ENCODE results near the gene KIAA0586. TPM values are rescaled to one million over a fixed set of nuclear protein-coding genes. Genes with fewer than 3 reads are reported as not detected.

The KIAA0586 gene
- total RNA-seq, result 10 to 100 TPM; 32.0 to 38.4 TPM

DNA sequence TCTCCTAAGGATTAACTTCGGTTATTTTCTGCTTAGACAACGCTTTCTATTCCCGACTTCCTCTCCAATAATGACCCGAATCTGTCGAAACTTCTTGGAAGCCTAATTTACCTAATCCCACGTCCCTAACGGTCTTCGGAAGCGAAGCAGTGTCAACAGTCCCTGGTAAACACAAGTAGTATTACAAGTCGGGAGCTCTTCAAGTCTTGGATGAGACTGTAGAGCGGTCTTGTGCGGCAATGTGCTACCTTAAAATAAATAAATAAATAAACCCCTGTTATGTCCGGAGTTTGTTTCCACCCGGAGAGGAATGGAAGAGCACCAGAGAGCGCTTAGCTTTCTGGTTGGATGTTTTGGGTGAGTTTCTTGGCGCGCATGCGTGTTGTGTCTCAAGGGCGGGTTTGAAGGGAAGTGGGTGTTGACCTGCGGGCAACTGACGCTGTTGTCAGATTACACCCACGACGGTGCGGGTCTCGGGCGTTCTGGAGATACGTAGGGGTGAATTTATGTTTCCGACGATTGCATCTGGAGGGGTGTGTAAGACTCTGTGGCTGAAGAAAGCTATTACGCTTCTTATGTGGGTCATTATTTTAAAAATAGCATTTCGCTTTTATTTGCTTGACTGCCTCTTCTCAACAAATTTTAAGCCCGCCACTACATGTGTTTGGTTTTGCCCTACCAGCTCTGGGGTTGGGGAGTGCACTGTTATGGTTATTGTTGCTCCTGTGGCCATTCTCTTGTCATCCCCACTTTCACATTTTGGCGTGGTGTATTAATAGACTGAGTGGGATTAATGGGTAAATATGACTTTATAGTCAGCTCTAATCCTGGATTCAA is at the start of gene KIAA0586, which contains the start of gene TIMM9:
KIAA0586 (plus strand) TSS at position 439 of the 837 bp plus-strand sequence. CDS start 546 bp downstream, outside the sequence.
TIMM9 (minus strand) TSS at position 251 of the 837 bp plus-strand sequence. CDS start 15,586 bp downstream, outside the sequence.
- Mint-ChIP-seq H3K27ac (peak within 1 kb of the TSS; percentile 99), H3K36me3 (ENCODE audit: low read depth) (peaks cover 22% of the 10 kb centered on the region), H3K4me3 (peak within 1 kb of the TSS; percentile 97), H3K4me1 (peaks cover 45% of the 10 kb centered on the region), H3K27me3 (no peaks in the 10 kb centered on the region), H3K9me3 (ENCODE audit: low read depth) (no peaks in the 10 kb centered on the region)
- ATAC-seq, result peak; percentile 77
- DNase-seq, result peak; percentile 98
- ChIA-PET CTCF (interaction anchor here (0.6 to 2.2 kb wide), 5 partner anchors 10 to 188 kb away, joined by 3 to 10 read pairs (median 4); partner anchors contain the start of genes ARID4A and TOMM20L), POLR2A (interaction anchor here (0.5 to 2.3 kb wide), 6 partner anchors 129 to 1057 kb away, joined by 3 to 26 read pairs (median 4); partner anchors contain the start of genes ARID4A, JKAMP, L3HYPDH and PSMA3)
- intact Hi-C loops (cut with DNase I, micrococcal nuclease), result loop anchor here (1.0 to 10.0 kb wide), 12 partner anchors 31 to 1821 kb away; partner anchors contain the start of genes ARID4A (in 2 of the 2), DAAM1 (in 2 of the 2), PSMA3 (in 2 of the 2) and ACTR10 (in 1 of the 2)

DNA sequence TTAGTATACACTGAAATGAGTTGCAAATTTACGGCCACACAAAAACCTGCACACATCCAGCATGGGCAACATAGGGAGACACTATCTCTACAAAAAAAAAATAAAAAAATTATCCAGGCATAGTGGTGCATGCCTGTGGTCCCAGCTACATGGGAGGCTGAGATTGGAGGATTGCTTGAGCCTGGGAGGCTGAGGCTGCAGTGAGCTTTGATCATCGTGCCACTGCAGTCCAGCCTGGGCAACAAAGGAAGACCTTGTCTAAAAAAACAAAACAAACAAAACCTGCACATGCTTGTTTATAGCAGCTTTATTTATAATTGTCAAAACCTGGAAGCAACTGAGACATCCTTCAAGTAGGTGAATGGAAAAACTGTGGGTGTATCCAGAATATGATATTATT is 36.7 kb upstream of the KIAA0586 start:
- POLR2A ChIA-PET, result no interaction called here
- Mint-ChIP-seq H3K4me3 (no peak overlapping the region), H3K27ac (no peak overlapping the region), H3K27me3 (no peaks in the 10 kb centered on the region), H3K9me3 (ENCODE audit: low read depth) (peaks cover 1% of the 10 kb centered on the region), H3K4me1 (peaks cover 8% of the 10 kb centered on the region), H3K36me3 (ENCODE audit: low read depth) (no peaks in the 10 kb centered on the region)
- no peak for DNase-seq
- ATAC-seq, result no peak
- intact Hi-C loops (cut with DNase I, micrococcal nuclease), result no loop called here
- CTCF ChIA-PET, result no interaction called here

DNA sequence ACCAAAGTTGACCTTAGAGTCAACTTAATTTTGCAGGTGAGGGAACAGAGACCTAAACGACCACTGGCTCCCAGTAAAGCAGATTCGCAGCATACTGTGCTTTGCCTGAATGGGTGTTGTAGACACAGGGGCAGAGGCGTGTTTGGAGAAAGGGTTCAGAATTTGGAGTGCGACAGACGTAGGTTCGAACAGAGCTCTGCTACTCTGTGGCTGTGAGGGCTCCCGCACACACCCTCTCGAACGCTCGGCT is 32.0 kb upstream of the KIAA0586 start:
- no peak for ATAC-seq
- Mint-ChIP-seq H3K9me3 (ENCODE audit: low read depth) (no peaks in the 10 kb centered on the region), H3K4me3 (peak overlapping the region; percentile 60), H3K27me3 (no peaks in the 10 kb centered on the region), H3K27ac (peak overlapping the region; percentile 70), H3K4me1 (peaks cover 14% of the 10 kb centered on the region), H3K36me3 (ENCODE audit: low read depth) (peaks cover 11% of the 10 kb centered on the region)
- ChIA-PET POLR2A (no interaction called here), CTCF (interaction anchor here (0.6 to 2.7 kb wide), 13 partner anchors 11 to 287 kb away, joined by 3 to 12 read pairs (median 5); partner anchors contain the start of genes ARID4A, KIAA0586, PSMA3 and TIMM9)
- no peak for DNase-seq
- intact Hi-C loops (cut with DNase I, micrococcal nuclease), result loop anchor here (1.0 kb wide), 1 partner anchor 287 kb away; no protein-coding TSS in a partner anchor

DNA sequence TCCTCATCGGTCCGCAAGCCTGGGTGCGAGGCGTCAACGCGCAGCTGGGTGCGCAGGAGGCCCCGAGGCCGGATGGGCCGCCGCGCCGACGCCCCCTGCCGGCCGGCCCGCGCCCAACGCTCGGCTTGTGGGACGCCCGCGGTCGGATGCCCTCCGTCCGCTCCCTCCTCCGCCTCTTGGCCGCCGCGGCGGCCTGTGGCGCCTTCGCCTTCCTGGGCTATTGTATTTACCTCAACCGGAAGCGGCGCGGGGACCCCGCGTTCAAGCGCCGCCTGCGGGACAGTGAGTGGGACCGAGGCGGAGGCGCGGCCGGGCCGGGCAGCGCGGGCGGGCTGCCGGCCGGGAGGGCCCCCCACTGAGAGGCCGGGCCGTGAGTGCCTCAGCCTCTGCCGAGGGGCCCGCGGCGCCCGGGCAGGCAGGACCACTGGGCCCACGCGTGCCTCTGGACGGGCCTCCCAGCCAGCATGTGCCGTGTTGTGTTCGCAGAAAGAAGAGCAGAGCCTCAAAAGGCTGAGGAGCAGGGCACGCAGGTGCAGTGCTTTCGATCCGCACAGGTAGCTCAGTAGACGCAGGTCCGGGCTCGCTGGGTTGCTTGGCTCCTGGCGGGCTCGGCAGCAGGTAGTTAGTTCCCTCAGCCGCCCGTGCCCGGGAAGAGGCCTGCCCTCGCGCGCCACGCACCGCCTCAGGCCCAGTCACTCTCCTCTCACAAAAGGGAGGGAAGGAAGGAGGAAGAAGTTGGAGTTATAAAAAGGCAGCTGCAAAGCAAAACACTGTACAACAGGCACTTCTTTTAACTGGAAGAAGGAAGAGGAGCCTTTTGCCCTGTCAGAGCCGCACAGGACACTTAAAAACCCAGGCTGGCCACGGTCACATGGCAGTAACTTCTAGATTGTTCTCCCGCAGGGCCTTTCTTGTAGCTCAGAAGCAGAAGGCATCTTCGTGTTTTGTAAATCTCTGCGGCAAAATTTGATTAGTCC is 31.4 kb upstream of the KIAA0586 start, which contains the start of gene TOMM20L:
TOMM20L (plus strand) TSS at position 119 of the 977 bp plus-strand sequence; CDS start at position 147, 28 bp downstream.
- Mint-ChIP-seq H3K27me3 (no peaks in the 10 kb centered on the region), H3K4me1 (peaks cover 12% of the 10 kb centered on the region), H3K36me3 (ENCODE audit: low read depth) (peaks cover 11% of the 10 kb centered on the region), H3K4me3 (peak within 1 kb of the TSS; percentile 60), H3K27ac (peak within 1 kb of the TSS; percentile 70), H3K9me3 (ENCODE audit: low read depth) (no peaks in the 10 kb centered on the region)
- peak; percentile 92 for ATAC-seq
- peak; percentile 82 for DNase-seq
- intact Hi-C loops (cut with DNase I, micrococcal nuclease), result loop anchor here (1.0 to 2.0 kb wide), 2 partner anchors 31 to 288 kb away; partner anchors contain the start of genes KIAA0586 (in 1 of the 2) and TIMM9 (in 1 of the 2)
- CTCF ChIA-PET, result interaction anchor here (0.6 to 2.7 kb wide), 15 partner anchors 10 to 288 kb away, joined by 3 to 12 read pairs (median 4); partner anchors contain the start of genes ARID4A, KIAA0586, PSMA3 and TIMM9
- POLR2A ChIA-PET, result no interaction called here

DNA sequence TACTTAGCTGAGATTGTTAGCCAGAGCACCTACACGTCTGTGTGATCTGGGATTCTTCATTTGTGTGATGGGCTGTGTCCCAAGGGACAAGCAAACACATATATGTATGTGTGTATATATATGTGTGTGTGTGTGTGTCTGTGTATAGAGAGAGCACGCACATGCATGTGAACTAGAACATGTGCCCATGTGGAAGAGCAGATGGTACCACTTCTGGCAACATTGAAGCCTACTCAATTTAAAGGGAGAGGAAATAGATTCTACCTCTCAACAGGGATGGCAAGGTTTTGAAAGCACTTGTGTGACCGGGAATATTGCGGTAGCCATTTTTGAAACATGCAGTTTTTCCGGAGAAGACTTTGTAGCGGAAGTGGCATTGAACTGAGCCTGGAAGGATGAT is 30.4 kb upstream of the KIAA0586 start:
- H3K4me3 Mint-ChIP-seq, result no peak overlapping the region
- H3K27ac Mint-ChIP-seq, result no peak overlapping the region
- H3K9me3 Mint-ChIP-seq (ENCODE audit: low read depth), result no peaks in the 10 kb centered on the region
- H3K4me1 Mint-ChIP-seq, result peaks cover 10% of the 10 kb centered on the region
- intact Hi-C loops (cut with DNase I, micrococcal nuclease), result loop anchor here in 1 of 2 experiments (2.0 kb wide), 1 partner anchor 30 kb away; the partner anchor contains the start of genes KIAA0586 and TIMM9
- ChIA-PET CTCF (interaction anchor here (1.0 to 2.5 kb wide), 2 partner anchors 30 to 71 kb away, joined by 3 to 10 read pairs; partner anchors contain the start of genes KIAA0586 and TIMM9), POLR2A (no interaction called here)
- no peaks in the 10 kb centered on the region for H3K27me3 Mint-ChIP-seq
- DNase-seq (no peak), ATAC-seq (no peak)
- peaks cover 15% of the 10 kb centered on the region for H3K36me3 Mint-ChIP-seq (ENCODE audit: low read depth)

DNA sequence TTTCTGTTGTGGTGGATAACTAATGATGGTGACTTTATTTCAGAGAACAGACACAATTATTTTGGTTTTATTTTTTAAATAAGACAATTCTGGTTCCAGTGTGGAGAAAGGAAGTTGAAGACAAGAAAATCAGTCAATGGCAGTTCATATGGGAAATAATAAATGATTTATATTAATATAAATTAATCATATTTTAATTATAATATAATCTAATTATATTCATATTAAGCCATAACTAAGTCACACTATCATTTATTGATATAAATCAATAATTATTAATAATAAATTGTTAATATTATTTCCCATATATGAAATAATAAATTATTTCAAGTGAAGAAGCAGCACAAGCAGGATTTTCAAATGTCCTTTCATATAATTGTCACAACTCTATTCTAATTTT is 29.0 kb upstream of the KIAA0586 start:
- ATAC-seq (no peak), DNase-seq (no peak)
- H3K4me1 Mint-ChIP-seq, result peaks cover 10% of the 10 kb centered on the region
- ChIA-PET CTCF (no interaction called here), POLR2A (interaction anchor here (0.6 kb wide), 1 partner anchor 39 kb away, joined by 3 read pairs; no protein-coding TSS in a partner anchor)
- H3K9me3 Mint-ChIP-seq (ENCODE audit: low read depth), result no peaks in the 10 kb centered on the region
- H3K4me3 Mint-ChIP-seq, result no peak overlapping the region
- no peak overlapping the region for H3K27ac Mint-ChIP-seq
- intact Hi-C loops (cut with DNase I, micrococcal nuclease), result no loop called here
- H3K27me3 Mint-ChIP-seq, result no peaks in the 10 kb centered on the region
- peaks cover 17% of the 10 kb centered on the region for H3K36me3 Mint-ChIP-seq (ENCODE audit: low read depth)

DNA sequence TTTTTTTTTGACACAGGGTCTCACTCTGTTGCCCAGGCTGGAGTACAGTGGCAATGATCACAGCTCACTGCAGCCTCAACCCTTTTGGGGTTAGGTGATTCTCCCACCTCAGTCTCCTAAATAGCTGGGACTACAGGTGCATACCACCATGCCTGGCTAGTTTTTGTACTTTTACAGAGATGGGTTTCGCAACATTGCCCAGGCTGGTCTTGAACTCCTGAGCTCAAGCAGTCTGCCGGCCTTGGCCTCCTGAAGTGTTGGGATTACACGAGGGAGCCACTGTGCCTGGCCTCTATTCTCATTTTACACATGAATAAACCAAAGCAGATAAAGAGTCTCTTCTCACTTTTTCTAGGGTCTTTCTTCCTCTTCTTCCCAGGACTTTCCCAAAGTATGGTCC is 28.6 kb upstream of the KIAA0586 start:
- CTCF ChIA-PET, result no interaction called here
- ATAC-seq (no peak), DNase-seq (no peak)
- intact Hi-C loops (cut with DNase I, micrococcal nuclease), result no loop called here
- Mint-ChIP-seq H3K36me3 (ENCODE audit: low read depth) (peaks cover 17% of the 10 kb centered on the region), H3K9me3 (ENCODE audit: low read depth) (no peaks in the 10 kb centered on the region), H3K27ac (no peak overlapping the region), H3K4me3 (no peak overlapping the region), H3K4me1 (peaks cover 10% of the 10 kb centered on the region), H3K27me3 (no peaks in the 10 kb centered on the region)
- POLR2A ChIA-PET, result no interaction called here

DNA sequence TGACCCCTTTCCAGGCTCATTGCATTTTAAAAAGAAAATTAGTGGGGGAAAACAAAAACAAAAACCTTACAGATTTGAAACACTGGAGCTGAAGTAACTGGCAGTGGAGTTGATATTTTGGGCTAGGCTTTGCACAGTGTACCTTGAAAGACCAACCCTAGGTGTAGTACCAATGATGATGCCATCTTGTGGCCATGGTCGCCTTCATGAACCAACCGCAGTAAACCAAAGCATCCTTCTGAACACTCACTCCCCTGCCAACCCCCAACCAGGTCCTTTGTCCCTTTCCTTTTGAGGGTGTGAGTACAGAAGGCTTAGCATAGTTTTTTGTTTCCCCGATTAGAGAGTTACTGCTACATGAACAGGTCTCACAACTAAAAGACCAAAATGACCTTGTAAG is 25.9 kb upstream of the KIAA0586 start:
- CTCF ChIA-PET, result interaction anchor here (0.7 kb wide), 1 partner anchor 14 kb away, joined by 3 read pairs; no protein-coding TSS in a partner anchor
- DNase-seq, result peak; percentile 13
- intact Hi-C loops (cut with DNase I, micrococcal nuclease), result no loop called here

DNA sequence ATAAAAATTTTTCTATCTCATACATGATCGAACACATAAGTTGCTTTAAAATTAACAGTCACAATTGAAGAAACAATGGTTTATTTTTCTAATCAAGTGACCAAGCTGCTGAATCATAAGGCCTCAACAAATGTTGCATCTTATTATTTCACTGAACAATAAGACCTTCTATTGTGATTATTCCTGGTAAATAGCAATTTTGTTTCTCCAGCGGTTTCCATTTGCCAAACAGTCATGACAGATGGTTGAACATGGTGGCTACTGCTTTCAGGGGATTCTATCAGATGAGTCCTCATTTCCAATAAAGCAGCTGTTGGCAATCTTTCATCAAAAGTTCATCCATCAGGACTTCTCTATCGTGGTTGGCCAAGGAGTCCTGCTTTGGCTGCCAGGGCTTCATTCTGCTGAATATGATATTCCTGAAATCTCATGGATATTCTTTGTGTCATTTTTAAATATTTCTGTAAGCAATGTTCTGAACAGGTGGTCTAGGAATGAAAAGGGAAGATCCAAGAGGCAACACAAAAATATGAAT is 18.8 kb upstream of the KIAA0586 start:
- Mint-ChIP-seq H3K27me3 (no peaks in the 10 kb centered on the region), H3K27ac (no peak overlapping the region), H3K4me3 (no peak overlapping the region), H3K9me3 (ENCODE audit: low read depth) (no peaks in the 10 kb centered on the region), H3K36me3 (ENCODE audit: low read depth) (peaks cover 32% of the 10 kb centered on the region), H3K4me1 (no peaks in the 10 kb centered on the region)
- DNase-seq, result no peak
- intact Hi-C loops (cut with DNase I, micrococcal nuclease), result no loop called here
- ChIA-PET POLR2A (no interaction called here), CTCF (interaction anchor here (0.6 kb wide), 1 partner anchor 17 kb away, joined by 3 read pairs; no protein-coding TSS in a partner anchor)
- ATAC-seq, result no peak

More for the DNA sequence above, 25.9 kb upstream of the KIAA0586 start:
- Mint-ChIP-seq H3K36me3 (ENCODE audit: low read depth) (peaks cover 22% of the 10 kb centered on the region), H3K27ac (no peak overlapping the region), H3K9me3 (ENCODE audit: low read depth) (no peaks in the 10 kb centered on the region), H3K4me3 (no peak overlapping the region), H3K4me1 (peaks cover 1% of the 10 kb centered on the region), H3K27me3 (no peaks in the 10 kb centered on the region)
- POLR2A ChIA-PET, result no interaction called here
- peak; percentile 47 for ATAC-seq

DNA sequence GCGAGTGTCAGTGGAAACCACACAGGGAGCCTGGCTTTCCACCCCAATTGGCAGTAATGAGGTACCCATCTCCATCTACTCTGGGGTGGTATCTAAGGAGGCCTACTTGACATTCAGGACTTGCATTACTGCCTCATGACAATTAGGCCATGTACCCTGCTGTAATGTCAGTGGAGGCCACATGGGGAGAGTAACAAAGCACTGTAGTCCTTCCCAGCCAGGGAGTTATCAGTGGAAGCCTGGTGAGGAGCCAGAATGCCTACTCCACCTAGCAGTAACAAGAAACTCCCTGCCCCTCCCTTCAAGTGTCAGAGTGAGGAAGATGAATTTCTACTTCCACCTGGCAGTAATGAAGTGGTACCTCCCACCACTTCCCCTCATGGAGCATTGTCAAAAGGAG is 12.7 kb upstream of the KIAA0586 start:
- no peaks in the 10 kb centered on the region for H3K9me3 Mint-ChIP-seq (ENCODE audit: low read depth)
- ChIA-PET POLR2A (no interaction called here), CTCF (no interaction called here)
- H3K27me3 Mint-ChIP-seq, result no peaks in the 10 kb centered on the region
- ATAC-seq (peak; percentile 55), DNase-seq (no peak)
- H3K36me3 Mint-ChIP-seq (ENCODE audit: low read depth), result peaks cover 55% of the 10 kb centered on the region
- intact Hi-C loops (cut with DNase I, micrococcal nuclease), result loop anchor here in 1 of 2 experiments (5.0 kb wide), 1 partner anchor 158 kb away; no protein-coding TSS in a partner anchor
- no peak overlapping the region for H3K27ac Mint-ChIP-seq
- H3K4me3 Mint-ChIP-seq, result no peak overlapping the region
- peaks cover 18% of the 10 kb centered on the region for H3K4me1 Mint-ChIP-seq

All from activated CD4-positive, alpha-beta T cell treated with anti-CD3 and anti-CD28 coated beads for 36 hours (primary cell).